GM12878 (cell line): ENCODE data around the gene ACTL7A. TPM values are rescaled to one million over a fixed set of nuclear protein-coding genes. Genes with fewer than 3 reads are reported as not detected.
A peak's percentile ranks its signal among the peaks of the same experiment; 100 is the strongest.

Experiments
- ATAC-seq: fragments of 200-7000 bp; cut with Tn5 transposase; 3 replicates; pipeline ENCODE4 v1.9.1; 2020; ENCODE audit warnings: mild to moderate bottlenecking, moderate library complexity
- BruUV-seq: library from RNA; stranded (reverse); fragments of 400-500 nt; replicated peaks from 2 replicates; lab custom pipeline; 2021; lab: Mats Ljungman, UMichigan
- CTCF ChIA-PET: fragments of 300-600 bp; sonication (Branson Sonifier 250); formaldehyde crosslinking; extraction: SDS; loops from one replicate; lab custom pipeline; 2021; ENCODE audit warnings: inconsistent platforms; lab: Yijun Ruan, JAX
- POLR2A ChIA-PET: fragments of 350-600 bp; formaldehyde crosslinking; extraction: SDS; loops from one replicate; lab custom pipeline; 2021; ENCODE audit warnings: inconsistent platforms; lab: Charles Lee
- RAD21 ChIA-PET: fragments of 300-600 bp; sonication (Branson Sonifier 250); formaldehyde crosslinking; loops from one replicate; lab custom pipeline; 2023; ENCODE audit warnings: antibody characterized with exemption; ENCODE audit not compliant: unreplicated experiment; lab: Charles Lee
- SMC1A ChIA-PET: fragments of 300-600 bp; sonication (Branson Sonifier 250); formaldehyde crosslinking; loops from one replicate; lab custom pipeline; 2023; ENCODE audit not compliant: unreplicated experiment, uncharacterized antibody; lab: Charles Lee
- DNase-seq: peaks from one replicate; pipeline ENCODE4 v3.0.0-alpha.2; 2011; ENCODE audit warnings: low read depth, low spot score
- FAIRE-seq: peaks from 3 replicates; lab custom pipeline; 2011; peaks lifted over from hg19 to GRCh38; lab: Jason Lieb, UNC
- H2AFZ ChIP-seq: 2 replicates; pipeline ENCODE4 v1.6.0; 2011; ENCODE audit warnings: low read depth, low read length, control low read depth; ENCODE audit not compliant: control insufficient read depth
- H3K27ac ChIP-seq: 2 replicates; pipeline ENCODE4 v1.5.1; 2011; ENCODE audit warnings: control low read depth; ENCODE audit not compliant: control insufficient read depth, insufficient read depth
- H3K27me3 ChIP-seq, 2 experiments: replicated peaks in 1 of 2; 2 replicates each; pipeline versions ENCODE4 v1.6.0 to v1.6.1; 2011; ENCODE audit warnings: low read length in 1 of 2; ENCODE audit not compliant: control insufficient read depth in 2 of 2, insufficient read depth in 2 of 2
- H3K36me3 ChIP-seq, 2 experiments: 2 replicates each; pipeline ENCODE4 v1.5.1; 2011; ENCODE audit warnings: low read length in 1 of 2; ENCODE audit not compliant: control insufficient read depth in 2 of 2, insufficient read depth in 2 of 2
- H3K4me1 ChIP-seq: 2 replicates; pipeline ENCODE4 v1.6.1; 2011; ENCODE audit warnings: mild to moderate bottlenecking, low read length, moderate library complexity, mixed read lengths; ENCODE audit not compliant: control insufficient read depth, insufficient read depth
- H3K4me2 ChIP-seq: 2 replicates; pipeline ENCODE4 v1.6.0; 2011; ENCODE audit warnings: control low read depth; ENCODE audit not compliant: control insufficient read depth, insufficient read depth
- H3K4me3 ChIP-seq: fragments of 200-600 bp; sonication (generic); 2 replicates; pipeline ENCODE4 v1.5.1; 2016
- H3K79me2 ChIP-seq: 2 replicates; pipeline ENCODE4 v1.6.0; 2011; ENCODE audit warnings: low read length; ENCODE audit not compliant: control insufficient read depth, insufficient read depth
- H3K9ac ChIP-seq: 2 replicates; pipeline ENCODE4 v1.8.0; 2011; ENCODE audit warnings: low read length, control low read depth, mixed read lengths; ENCODE audit not compliant: control insufficient read depth, insufficient read depth
- H3K9me3 ChIP-seq: replicated peaks from 3 replicates; pipeline ENCODE4 v1.5.1; 2011; ENCODE audit warnings: mild to moderate bottlenecking, low read length; ENCODE audit not compliant: control insufficient read depth, insufficient read depth
- H4K20me1 ChIP-seq: 2 replicates; pipeline ENCODE4 v1.6.0; 2011; ENCODE audit not compliant: control insufficient read depth, insufficient read depth
- BACH1 ChIP-seq: fragments of 450-650 bp; IDR thresholded peaks from 2 replicates; pipeline ENCODE4 v1.6.1; 2017; ENCODE audit warnings: mild to moderate bottlenecking, borderline replicate concordance
- CREB1 ChIP-seq: IDR thresholded peaks from 2 replicates; pipeline ENCODE4 v1.6.1; 2012; ENCODE audit warnings: low read depth, mild to moderate bottlenecking, inconsistent platforms
- CREM ChIP-seq: IDR thresholded peaks from 2 replicates; pipeline ENCODE4 v1.6.1; 2014; ENCODE audit warnings: antibody characterized with exemption, low read depth
- SMC3 ChIP-seq: IDR thresholded peaks from 2 replicates; pipeline ENCODE4 v1.6.1; 2011; ENCODE audit warnings: low read length, improper control_type of control experiment, borderline replicate concordance
- WGBS: methylation state at CpG from one replicate; pipeline ENCODE4 v1.1.6; 2016; ENCODE audit warnings: low lambda C conversion rate; ENCODE audit not compliant: insufficient replicate concordance, insufficient coverage; ENCODE audit errors: missing lambda C conversion rate; 5-methylcytosine and 5-hydroxymethylcytosine counted together
- in situ Hi-C: fragments of 300-500 bp; cut with MboI; formaldehyde crosslinking; loops from 9 replicates; pipeline ENCODE4 v1.14.3; 2018; ENCODE audit warnings: mixed read lengths
- intact Hi-C: fragments of 100-400 bp; cut with micrococcal nuclease; formaldehyde crosslinking; loops from one replicate; pipeline ENCODE4 v1.14.2; 2022; ENCODE audit not compliant: unreplicated experiment
- polyA plus RNA-seq, 11 experiments: library from polyadenylated mRNA; depleted of rRNA in 4 of 11; unstranded in 6 of 11; stranded (reverse) in 5 of 11; fragments of >200 nt; fragmentation: Nextera tagmentation in 4 of 11; fragmentation: Illumina TruSeq in 1 of 11; extraction: Ambion mirVana in 4 of 11; extraction: Trizol in 1 of 11; gene quantifications; 1 replicate in 1 of 11; 2 replicates in 10 of 11; pipeline versions ENCODE4 v1.2.1 to v1.2.3, GENCODE V29; 2011 to 2016; ENCODE audit warnings: inconsistent platforms in 2 of 11, missing spikeins in 2 of 11, low read depth in 1 of 11
- total RNA-seq, 4 experiments: library from RNA; depleted of rRNA in 3 of 4; stranded (reverse); fragments of >200 nt in 3 of 4; fragmentation: Illumina TruSeq in 1 of 4; extraction: Trizol in 1 of 4; gene quantifications; 2 replicates each; pipeline versions ENCODE4 v1.2.1 to v1.2.3, GENCODE V29; 2013 to 2021
- TF ChIP-seq, protein P1 (sequence below): fragments of 450-650 bp; IDR thresholded peaks from 2 replicates; pipeline ENCODE4 v1.6.1; 2016; ENCODE audit warnings: mild to moderate bottlenecking
- TF ChIP-seq, protein P2 (sequence below): fragments of 450-650 bp; IDR thresholded peaks from 2 replicates; pipeline ENCODE4 v1.6.1; 2017; ENCODE audit warnings: mild to moderate bottlenecking, moderate library complexity

The ACTL7A gene
- total and polyA plus RNA-seq, 10 of the 15 experiments (the other 5 are each of a cell fraction or from before 2014, with no cell fraction given) = not detected

DNA sequence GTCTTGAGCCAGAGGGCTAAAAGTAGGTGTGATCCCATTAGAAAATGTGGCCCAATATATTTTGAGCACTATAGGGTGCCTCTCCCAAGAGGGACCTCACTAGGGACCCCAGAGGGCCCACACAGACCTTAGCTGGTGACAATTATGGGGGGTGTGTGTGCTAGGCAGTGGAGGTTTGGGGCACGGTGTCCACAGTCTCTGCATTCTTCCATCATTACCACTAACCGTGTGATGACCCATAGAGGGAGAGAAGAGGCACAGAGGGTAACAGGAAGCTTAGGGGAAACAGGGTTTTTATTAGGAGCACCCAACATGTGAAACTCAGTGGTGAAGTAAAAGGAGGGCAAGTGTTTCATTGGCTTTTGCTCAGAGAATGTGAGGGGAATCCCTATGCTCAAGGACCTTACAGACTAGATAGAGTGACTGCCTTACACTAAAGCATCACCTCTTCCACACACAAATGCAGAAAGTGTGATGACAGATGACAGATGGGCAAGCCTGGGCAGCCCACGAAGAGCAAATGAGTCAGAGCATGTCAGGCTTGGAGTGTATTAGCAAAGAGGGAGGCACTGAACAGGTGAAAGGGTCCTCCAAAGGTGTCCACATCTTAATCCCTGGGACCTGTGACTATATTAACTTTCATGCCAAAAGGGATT lies 2.5 kb upstream of the ACTL7A start:
- BruUV-seq = no TSS peak
- TF ChIP-seq, protein P1, sequence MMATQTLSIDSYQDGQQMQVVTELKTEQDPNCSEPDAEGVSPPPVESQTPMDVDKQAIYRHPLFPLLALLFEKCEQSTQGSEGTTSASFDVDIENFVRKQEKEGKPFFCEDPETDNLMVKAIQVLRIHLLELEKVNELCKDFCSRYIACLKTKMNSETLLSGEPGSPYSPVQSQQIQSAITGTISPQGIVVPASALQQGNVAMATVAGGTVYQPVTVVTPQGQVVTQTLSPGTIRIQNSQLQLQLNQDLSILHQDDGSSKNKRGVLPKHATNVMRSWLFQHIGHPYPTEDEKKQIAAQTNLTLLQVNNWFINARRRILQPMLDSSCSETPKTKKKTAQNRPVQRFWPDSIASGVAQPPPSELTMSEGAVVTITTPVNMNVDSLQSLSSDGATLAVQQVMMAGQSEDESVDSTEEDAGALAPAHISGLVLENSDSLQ = peak; percentile 30; the same call in 1 of the 2 replicates
- TF ChIP-seq CREB1 (0 out of 2 replicates have a peak, but pooled peaks have one; percentile 12), CREM (0 out of 2 replicates have a peak, but pooled peaks have one; percentile 8), SMC3 (no peak), BACH1 (no peak)
- TF ChIP-seq, protein P2, sequence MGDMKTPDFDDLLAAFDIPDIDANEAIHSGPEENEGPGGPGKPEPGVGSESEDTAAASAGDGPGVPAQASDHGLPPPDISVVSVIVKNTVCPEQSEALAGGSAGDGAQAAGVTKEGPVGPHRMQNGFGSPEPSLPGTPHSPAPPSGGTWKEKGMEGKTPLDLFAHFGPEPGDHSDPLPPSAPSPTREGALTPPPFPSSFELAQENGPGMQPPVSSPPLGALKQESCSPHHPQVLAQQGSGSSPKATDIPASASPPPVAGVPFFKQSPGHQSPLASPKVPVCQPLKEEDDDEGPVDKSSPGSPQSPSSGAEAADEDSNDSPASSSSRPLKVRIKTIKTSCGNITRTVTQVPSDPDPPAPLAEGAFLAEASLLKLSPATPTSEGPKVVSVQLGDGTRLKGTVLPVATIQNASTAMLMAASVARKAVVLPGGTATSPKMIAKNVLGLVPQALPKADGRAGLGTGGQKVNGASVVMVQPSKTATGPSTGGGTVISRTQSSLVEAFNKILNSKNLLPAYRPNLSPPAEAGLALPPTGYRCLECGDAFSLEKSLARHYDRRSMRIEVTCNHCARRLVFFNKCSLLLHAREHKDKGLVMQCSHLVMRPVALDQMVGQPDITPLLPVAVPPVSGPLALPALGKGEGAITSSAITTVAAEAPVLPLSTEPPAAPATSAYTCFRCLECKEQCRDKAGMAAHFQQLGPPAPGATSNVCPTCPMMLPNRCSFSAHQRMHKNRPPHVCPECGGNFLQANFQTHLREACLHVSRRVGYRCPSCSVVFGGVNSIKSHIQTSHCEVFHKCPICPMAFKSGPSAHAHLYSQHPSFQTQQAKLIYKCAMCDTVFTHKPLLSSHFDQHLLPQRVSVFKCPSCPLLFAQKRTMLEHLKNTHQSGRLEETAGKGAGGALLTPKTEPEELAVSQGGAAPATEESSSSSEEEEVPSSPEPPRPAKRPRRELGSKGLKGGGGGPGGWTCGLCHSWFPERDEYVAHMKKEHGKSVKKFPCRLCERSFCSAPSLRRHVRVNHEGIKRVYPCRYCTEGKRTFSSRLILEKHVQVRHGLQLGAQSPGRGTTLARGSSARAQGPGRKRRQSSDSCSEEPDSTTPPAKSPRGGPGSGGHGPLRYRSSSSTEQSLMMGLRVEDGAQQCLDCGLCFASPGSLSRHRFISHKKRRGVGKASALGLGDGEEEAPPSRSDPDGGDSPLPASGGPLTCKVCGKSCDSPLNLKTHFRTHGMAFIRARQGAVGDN = no peak
- TF ChIP-seq, all 136 proteins: peak for 3
- H3K4me2 ChIP-seq = no peak overlapping the region
- intact Hi-C loops (no loop called here), in situ Hi-C loops (no loop called here)
- no peaks in the 10 kb centered on the region for H3K36me3 ChIP-seq
- CTCF ChIA-PET = no interaction called here
- POLR2A ChIA-PET = no interaction called here
- FAIRE-seq (no peak), ATAC-seq (peak; percentile 83), DNase-seq (peak; percentile 13)
- no peaks in the 10 kb centered on the region for H4K20me1 ChIP-seq
- no peaks in the 10 kb centered on the region for H3K27me3 ChIP-seq
- SMC1A ChIA-PET = interaction anchor here (1.6 kb wide), 2 partner anchors 9 to 95 kb away, joined by 4 to 5 read pairs; no protein-coding TSS in a partner anchor
- H3K9me3 ChIP-seq = no peaks in the 10 kb centered on the region
- WGBS = 0% methylated on average over 3 of the region's 3 CpGs
- H3K4me3 ChIP-seq = no peak overlapping the region
- no peak overlapping the region for H3K9ac ChIP-seq
- no peak overlapping the region for H3K27ac ChIP-seq
- no peaks in the 10 kb centered on the region for H3K4me1 ChIP-seq
- H2AFZ ChIP-seq = no peak overlapping the region
- no peaks in the 10 kb centered on the region for H3K79me2 ChIP-seq
- RAD21 ChIA-PET = no interaction called here
